PFSK-1 (cell line): ENCODE results near the gene TMPRSS9.

Experiments
- FOXP2 ChIP-seq: optimal IDR thresholded peaks from 2 replicates; pipeline ENCODE3; 2011; ENCODE audit warnings: borderline replicate concordance, control low read depth, inconsistent platforms; ENCODE audit not compliant: insufficient read depth; ENCODE audit errors: extremely low read length, extremely low read depth
- POLR2AphosphoS5 ChIP-seq: IDR thresholded peaks from 2 replicates; pipeline ENCODE4 v1.6.1; 2012; ENCODE audit warnings: low read depth, mild to moderate bottlenecking, control low read depth, low read length, moderate library complexity
- REST ChIP-seq, 2 experiments: IDR thresholded peaks; 2 replicates each; pipeline versions ENCODE4 v1.6.1 to v1.8.0; 2011 to 2012; ENCODE audit warnings: low read depth in 2 of 2, low read length in 2 of 2, control low read depth in 1 of 2, inconsistent platforms in 1 of 2, mild to moderate bottlenecking in 1 of 2, moderate library complexity in 1 of 2; ENCODE audit not compliant: insufficient read depth in 1 of 2
- SIN3A ChIP-seq: IDR thresholded peaks from 2 replicates; pipeline ENCODE4 v1.6.1; 2012; ENCODE audit warnings: mild to moderate bottlenecking, low read length, moderate library complexity, borderline replicate concordance; ENCODE audit not compliant: insufficient read depth
- TAF1 ChIP-seq: IDR thresholded peaks from 2 replicates; pipeline ENCODE4 v1.6.1; 2012; ENCODE audit warnings: low read length, control low read depth, borderline replicate concordance; ENCODE audit not compliant: insufficient read depth

Gene TMPRSS9

GRCh38 chr19:2315818-2316353 is 44.2 kb upstream of the TMPRSS9 start:
- TF ChIP-seq SIN3A (no peak), FOXP2 (peak; percentile 43)

- no peak for TF ChIP-seq POLR2AphosphoS5
- no peak for TF ChIP-seq REST (IDR thresholded peaks at IDR 0.05; ENCODE audit: insufficient read depth in 1 of 2, low read depth in 2 of 2, low read length in 2 of 2)
- no peak for TF ChIP-seq SIN3A
- no peak for TF ChIP-seq TAF1
- no peak for TF ChIP-seq FOXP2
These were observed 42.8 kb upstream of the TMPRSS9 start for GRCh38 chr19:2317300-2317699.

DNA sequence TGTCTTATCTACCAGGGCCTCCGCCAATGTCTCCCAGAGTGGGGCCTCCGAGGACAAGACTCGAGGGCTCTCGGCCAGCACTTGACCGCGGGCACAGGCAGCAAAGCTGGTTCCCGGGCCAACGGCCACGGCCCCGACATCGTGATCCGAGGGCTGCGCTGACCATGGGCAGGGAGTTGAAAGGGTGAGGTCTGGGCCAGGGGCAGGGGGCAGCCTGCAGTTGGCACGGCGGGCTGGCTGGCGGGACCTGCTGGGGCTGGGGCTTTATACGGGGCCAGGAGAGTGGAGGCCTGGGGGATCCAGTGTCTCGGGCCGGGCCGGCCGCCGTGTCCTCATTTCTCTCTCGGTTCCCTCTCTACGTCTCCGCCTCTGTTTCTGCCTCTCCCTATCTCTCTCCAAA is 42.3 kb upstream of the TMPRSS9 start:
- TF ChIP-seq SIN3A (no peak), REST (IDR thresholded peaks at IDR 0.05; ENCODE audit: insufficient read depth in 1 of 2, low read depth in 2 of 2, low read length in 2 of 2) (no peak), TAF1 (no peak), FOXP2 (no peak), POLR2AphosphoS5 (no peak)

- TF ChIP-seq TAF1 (no peak), REST (IDR thresholded peaks at IDR 0.05; ENCODE audit: insufficient read depth in 1 of 2, low read depth in 2 of 2, low read length in 2 of 2) (no peak), FOXP2 (no peak), POLR2AphosphoS5 (no peak), SIN3A (no peak)
These were observed 41.1 kb upstream of the TMPRSS9 start for GRCh38 chr19:2318923-2319322.

DNA sequence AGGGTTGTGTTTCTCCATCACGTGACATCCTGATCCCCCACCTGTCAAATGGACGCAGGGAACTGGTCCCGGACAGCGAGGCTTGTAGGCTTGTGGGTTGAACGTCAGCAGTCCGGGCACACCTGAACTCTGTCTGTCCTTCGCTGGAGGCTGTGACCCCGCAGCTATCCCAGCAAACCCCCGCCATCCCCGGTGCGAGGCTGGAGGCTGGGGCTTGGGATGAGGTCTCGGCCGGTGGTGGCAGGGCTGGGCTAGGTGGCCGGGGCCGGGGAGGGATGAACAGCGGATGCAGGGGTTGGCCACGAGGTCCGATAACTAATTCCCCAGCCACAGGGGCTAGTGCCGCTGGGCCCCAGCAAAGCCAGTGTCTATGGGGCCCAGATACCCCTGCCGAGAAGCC is 40.5 kb upstream of the TMPRSS9 start:
- no peak for TF ChIP-seq TAF1
- no peak for TF ChIP-seq SIN3A

DNA sequence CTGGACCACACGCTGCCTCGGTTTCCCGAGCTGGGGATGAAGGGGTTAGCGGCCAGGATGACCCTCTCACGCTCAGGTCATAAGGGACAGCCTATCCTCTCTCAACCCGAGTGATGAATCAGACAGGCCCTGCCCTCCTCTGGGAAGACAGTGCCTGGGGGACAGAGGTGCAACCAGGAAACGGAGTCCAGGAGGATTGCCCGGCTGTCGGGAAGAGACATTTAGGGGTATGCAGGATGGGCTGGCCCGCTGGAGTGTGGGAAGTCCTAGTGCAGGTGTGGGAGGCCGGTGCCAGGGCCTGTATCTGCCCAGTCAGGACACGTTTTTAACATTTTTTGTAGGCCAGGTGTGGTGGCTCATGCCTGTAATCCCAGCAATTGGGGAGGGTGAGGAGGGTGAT is 40.0 kb upstream of the TMPRSS9 start:
- no peak for TF ChIP-seq SIN3A
- no peak for TF ChIP-seq TAF1
- no peak for TF ChIP-seq FOXP2
- TF ChIP-seq REST (IDR thresholded peaks at IDR 0.05; ENCODE audit: insufficient read depth in 1 of 2, low read depth in 2 of 2, low read length in 2 of 2): no peak
- no peak for TF ChIP-seq POLR2AphosphoS5
